HG03520 (cell line): ENCODE results near the gene JUN.

ENCODE experiments used
- ATAC-seq: cut with Tn5 transposase; IDR thresholded peaks from one replicate; pipeline ENCODE4 v1.9.1; 2021; ENCODE audit warnings: mild to moderate bottlenecking, moderate library complexity; ENCODE audit not compliant: unreplicated experiment

JUN gene

GRCh38 chr1:58783993-58784757 is at the start of gene JUN:
Gene JUN, minus strand, starts transcription at chr1:58784047. Its CDS starts 977 bp downstream, at chr1:58783070.
- ATAC-seq, result peak; percentile 75

GRCh38 chr1:58833166-58833565 is 49.3 kb upstream of the JUN start:
- ATAC-seq, result no peak

GRCh38 chr1:58830291-58830690 is 46.4 kb upstream of the JUN start:
- no peak for ATAC-seq

DNA sequence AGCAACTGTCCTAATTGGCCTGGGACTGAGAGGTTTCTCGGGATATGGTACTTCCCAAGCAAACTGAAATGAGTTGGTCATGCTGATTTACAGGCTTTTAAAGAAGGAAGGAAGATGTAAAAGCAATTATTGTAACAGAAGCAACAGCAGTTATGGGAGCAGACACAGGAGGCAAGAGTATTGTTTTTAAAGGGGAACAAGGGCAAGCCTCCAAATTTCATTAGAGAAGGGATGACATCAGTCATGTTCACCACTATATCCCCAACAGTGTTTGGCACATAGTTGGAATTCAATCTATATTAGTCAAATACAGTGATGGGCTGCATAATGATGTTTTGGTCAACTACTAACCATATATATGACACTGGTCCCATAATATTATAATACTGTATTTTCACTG is 46.0 kb upstream of the JUN start:
- no peak for ATAC-seq

GRCh38 chr1:58827298-58827697 is 43.5 kb upstream of the JUN start:
- ATAC-seq, result no peak

DNA sequence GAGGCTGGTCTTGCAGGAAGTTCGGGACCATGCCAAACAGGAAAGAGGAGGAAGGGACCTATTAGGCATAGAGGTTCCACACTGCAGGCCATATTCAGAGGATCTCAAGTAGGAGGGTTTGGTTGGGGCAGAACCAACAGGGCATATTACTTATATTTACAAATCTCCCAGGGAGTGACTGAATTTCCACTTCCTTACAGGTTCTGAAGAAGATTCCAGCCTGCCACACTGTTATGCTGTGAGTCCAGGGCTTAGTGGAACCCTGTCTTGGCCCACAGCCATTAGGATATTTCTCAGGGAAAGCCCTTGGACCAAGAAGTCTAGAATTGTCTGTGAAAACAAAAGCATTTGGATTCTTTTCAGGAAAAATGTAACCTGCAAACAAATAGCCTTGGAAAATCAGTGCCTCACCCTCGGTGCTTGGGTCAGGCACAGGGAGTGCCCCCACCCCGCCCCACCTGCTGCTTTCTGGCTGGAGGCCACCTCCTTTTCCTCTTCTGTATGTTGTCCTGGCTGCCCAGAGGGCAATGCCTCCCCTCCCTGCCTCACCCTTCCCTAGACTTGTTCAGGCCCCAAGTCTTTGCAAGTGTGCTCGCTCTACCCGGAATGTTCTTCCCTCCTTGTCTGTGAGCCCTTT is 41.0 kb upstream of the JUN start:
- no peak for ATAC-seq

DNA sequence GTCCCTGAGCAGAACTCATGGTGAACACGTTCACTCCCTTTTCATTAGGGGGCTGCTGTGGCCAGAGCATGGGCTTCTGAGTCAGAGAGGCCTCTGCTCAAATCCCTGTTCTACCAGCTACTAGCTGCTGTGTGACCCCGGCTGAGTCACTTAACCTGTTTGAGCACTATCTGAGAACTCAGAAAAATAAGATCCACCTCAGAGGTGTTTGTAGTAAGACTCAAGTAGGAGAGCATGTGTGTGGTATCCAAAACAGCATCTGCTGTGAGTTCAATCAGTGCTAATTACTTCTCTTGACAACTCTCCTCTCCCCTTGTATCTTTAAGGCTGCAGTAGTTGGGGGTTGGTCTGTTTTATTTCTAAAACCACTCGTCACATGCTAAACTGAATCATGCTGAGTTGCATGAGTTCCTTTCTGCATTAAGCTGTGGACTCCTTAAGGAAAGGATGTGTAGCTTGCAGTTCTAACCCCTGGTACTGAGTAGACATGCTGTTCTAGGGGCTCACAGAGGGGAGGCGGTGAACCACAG is 39.7 kb upstream of the JUN start:
- no peak for ATAC-seq

DNA sequence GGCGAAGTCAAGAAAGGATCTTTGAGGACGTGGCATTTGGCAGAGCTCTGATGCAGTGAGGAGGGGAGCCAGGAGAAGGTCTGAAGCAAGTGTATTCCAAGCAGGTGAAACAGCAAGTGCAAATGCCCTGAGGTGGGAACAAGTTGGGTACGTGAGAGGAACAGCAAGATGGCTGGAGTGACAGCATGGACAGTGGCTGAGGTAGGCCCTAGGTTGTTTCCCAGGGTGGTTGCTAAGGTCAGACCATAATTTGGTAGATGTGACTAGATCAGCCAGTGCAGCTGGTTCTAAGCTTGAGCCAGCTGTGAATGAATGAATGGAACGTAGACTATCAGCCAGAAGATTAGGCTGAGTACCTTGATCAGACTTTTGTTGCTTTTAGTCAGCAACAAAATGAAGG is 37.5 kb upstream of the JUN start:
- no peak for ATAC-seq

- no peak for ATAC-seq
Measured at GRCh38 chr1:58818976-58819375, 35.1 kb upstream of the JUN start.

GRCh38 chr1:58818075-58818474 is 34.2 kb upstream of the JUN start:
- ATAC-seq, result no peak

GRCh38 chr1:58816747-58817221 is 32.9 kb upstream of the JUN start:
- no peak for ATAC-seq

DNA sequence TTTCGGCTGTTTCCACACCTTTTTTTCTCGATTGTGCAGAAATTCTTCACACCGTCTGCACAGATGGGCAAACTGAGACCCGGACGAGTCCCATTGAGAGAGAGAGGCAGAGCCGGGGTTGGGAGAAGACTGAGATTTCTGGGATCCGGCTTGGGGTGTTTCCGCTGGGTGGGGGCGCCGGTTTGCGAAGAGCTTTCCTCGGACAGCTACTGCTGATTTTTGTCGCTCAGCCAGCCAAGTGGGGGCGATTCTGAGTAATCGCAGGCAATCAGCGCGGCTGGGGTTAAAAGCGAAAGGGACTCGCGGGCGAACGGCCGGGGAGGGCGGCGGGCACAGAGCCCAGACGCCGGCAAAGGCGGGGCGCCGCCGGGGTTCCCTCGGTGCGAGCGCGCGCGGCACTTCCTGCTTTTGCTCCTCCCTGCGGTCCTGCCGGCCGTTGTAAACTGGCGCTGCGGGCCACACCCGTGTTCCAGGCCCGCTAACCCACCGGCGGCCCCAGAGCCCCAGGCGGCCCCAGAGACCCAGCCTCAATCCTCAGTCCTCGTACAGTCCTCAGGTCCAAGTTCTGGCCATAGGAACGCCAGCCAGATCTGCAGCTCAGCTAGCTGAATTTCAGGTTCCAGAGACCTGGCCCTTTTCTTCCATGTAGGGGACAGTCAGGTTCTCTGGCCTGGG is 32.4 kb upstream of the JUN start:
- ATAC-seq, result peak; percentile 89

DNA sequence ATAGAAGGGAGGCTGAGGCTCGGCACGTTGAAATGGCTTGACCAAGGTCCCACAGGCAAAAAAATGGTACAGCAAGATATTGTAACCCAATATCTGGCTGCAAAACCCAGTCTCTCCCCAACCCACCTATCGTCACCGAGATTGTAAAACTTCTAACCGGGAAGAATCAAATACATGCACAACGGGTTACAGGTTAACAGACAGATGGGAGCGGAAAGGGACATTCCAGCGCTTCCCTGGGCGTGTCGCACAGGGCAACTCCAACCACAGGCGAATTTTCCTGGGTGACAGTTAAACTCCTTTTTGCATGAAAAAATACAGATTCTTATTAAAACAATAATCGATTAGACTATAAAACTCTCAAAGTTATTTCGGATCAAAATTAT is 31.8 kb upstream of the JUN start:
- no peak for ATAC-seq

DNA sequence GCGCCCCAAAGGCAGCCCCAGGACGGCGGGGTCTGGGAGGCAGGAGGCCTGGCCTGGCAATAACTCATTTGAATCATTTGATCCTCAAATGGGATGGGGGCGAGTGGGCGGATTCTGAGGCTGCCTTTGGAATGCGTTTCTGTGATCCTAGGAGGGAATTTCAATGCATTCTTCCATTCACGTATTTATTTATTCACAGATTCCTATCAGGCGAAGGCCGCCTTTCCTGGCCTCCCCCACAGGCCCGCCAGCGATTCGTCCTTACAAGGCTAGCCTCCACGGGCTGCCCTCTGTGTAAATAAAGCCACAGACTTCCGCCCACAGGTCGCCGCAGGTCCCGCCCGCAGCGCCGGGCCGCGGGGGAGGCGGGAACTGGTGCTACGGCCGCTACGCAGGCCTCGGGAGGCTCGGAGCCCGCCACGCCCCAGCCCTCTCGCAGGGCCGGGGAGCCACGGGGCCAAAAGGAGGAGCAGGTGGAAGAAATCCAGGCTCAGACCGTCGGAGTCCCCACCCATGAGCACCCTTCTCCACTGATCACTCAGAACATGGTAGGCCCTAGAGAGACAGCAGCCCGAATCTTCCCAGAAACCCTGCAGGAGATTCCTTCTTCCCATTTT is 31.3 kb upstream of the JUN start:
- peak; percentile 40 for ATAC-seq

DNA sequence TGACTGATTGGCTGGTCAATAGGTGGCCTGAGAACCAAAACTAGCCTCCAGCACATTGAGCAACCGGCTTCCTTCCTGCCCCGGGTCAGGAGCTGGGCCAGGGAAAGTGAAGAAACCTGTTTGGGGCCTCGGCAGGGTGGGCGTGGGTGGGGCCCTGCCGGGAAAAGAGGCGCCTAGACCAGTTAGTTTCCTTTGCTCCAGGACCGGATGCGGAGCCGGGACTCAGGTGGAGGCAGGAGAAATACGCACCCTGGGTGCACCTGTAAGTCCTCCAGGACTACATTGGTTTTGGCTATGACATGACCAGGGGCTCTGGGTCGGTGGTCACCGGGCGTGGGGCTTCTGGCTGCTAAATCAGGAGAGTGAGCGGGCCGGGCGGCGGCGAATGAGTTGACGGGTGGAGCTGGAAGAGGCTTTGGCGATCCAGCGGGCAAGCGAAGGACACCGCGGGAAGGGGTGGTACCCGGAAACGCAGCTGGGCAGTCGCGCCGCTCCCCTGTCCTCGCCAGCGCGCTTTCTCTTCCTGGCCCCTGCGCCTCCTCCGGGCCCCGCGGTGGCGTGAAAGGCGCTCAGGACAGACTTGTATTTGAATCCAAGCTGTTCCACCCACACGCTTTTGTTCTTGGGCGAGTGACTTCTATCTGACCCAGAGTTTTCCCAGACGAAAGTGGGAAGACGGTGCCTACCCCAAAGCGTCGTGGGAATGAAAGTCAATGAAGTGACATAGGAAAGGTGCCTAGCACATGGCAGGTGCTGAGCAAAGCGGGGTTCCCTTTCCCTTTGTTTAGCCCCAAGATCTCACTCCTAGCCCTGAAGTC is 30.6 kb upstream of the JUN start:
- no peak for ATAC-seq

DNA sequence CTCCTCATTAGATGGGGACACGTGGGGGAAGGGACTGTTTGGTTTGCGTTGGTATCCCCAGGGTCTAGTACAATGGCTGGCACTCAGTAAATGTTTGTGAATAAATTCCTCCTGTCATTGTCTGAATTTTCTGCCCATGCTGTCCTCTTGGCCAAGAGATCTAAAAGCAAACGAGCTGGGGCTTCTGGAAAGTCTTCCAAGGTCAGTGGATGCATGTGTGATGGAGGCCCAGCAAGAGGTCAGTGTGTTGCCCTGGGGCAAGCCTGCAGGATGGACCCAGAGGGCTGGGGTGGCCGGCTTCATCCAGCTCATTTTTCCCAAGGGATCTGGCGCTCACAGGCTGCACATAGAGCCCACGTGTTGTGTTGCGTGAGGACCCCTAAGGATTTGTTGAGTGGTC is 30.0 kb upstream of the JUN start:
- no peak for ATAC-seq

- no peak for ATAC-seq
Measured at GRCh38 chr1:58813361-58813760, 29.5 kb upstream of the JUN start.

- no peak for ATAC-seq
Measured at GRCh38 chr1:58812926-58813325, 29.1 kb upstream of the JUN start.

GRCh38 chr1:58812468-58812867 is 28.6 kb upstream of the JUN start:
- no peak for ATAC-seq

GRCh38 chr1:58811303-58811702 is 27.5 kb upstream of the JUN start:
- no peak for ATAC-seq
